IPS-18c (cell line): ENCODE measurements around the gene LEMD1.
A peak's percentile ranks its signal among the peaks of the same experiment; 100 is the strongest.

Source experiments
- H3K4me3 ChIP-seq: 2 replicates; pipeline ENCODE4 v1.7.0; 2013; ENCODE audit warnings: low read depth, mild to moderate bottlenecking, low read length, moderate library complexity; ENCODE audit not compliant: insufficient read depth
- H3K9me3 ChIP-seq: one replicate; pipeline ENCODE4 v1.6.1; 2013; ENCODE audit warnings: mild to moderate bottlenecking, low read length, moderate library complexity; ENCODE audit not compliant: control insufficient read depth, insufficient read depth

Gene LEMD1

DNA sequence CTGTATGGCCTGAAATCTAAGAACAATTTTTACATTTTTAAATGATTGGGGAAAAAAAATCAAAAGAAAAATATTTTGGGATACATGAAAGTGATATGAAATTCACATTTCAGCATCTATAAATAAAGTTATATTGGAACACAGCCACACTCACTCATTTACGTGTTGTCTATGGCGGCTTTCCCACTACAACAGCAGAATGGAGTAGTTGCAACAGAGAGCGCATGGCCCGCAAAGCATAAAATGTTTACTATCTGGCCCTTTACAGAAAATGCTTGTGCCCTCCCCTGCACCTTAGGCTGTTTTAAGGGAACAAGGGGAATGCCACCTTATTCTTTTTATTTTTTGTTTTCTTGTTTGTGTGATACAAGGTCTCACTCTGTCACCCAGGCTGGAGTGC lies 68.7 kb downstream of the LEMD1 start:
- no peaks in the 10 kb centered on the region for H3K9me3 ChIP-seq
- no peak overlapping the region for H3K4me3 ChIP-seq

DNA sequence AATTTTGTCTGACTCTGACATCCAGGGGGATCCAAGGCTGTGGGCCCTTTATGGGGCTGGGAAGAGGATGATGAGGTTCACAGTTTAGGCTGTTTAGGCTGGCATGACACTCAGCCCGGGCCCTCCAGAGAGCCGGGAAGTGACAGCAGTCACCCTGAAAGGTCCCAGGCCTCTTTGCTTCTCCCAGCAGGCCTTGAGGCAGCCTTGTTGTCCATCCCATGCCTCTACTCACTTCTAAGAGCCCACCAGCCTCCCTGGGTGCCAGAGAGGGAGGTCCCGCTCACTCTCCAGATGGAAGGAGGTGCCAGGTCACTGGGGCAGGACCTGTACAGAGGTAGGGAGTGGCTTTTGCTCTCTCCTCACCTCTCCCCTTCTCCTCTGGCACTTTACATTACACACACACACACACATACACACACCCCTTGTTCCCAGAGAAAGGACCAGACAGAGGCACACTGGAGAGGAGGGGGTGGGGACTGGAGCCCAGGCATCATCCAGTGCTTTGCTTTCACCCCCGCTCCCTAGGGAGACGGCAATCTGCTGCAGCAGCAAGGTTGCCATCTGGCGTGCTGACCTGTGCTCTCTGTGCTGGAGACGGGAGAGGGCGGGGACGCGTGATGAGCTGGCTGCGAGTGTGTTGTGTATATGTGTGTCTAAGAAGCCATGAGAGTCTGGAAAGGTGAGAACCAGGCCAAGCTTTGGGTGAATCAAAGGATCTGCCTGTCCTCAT lies 69.7 kb downstream of the LEMD1 start:
- H3K9me3 ChIP-seq: no peaks in the 10 kb centered on the region

DNA sequence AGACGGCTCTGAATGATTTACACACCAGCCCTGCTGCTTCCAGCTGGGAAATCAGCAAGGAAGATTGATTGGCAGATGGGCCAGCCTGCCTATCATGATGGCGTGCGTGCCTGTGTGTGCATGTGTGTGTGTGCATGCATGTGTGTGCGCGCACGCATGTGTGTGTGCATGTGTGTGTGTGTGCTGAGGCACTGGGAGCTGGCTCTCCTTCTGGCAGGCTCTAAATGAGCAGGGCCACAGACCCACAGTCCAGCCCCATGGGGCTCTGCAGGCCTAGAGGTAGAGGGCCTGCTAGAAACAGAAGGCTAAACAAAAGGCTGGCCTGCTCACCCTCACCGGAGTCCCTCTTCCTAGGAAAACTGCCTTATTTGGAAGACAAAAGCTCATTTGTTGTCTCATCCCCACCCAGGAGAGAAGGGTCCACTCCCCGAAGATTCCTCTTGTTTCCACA lies 71.1 kb downstream of the LEMD1 start:
- Histone ChIP-seq H3K9me3 (no peaks in the 10 kb centered on the region), H3K4me3 (no peak overlapping the region)

More for the DNA sequence above, 69.7 kb downstream of the LEMD1 start:
- H3K4me3 ChIP-seq: no peak overlapping the region

DNA sequence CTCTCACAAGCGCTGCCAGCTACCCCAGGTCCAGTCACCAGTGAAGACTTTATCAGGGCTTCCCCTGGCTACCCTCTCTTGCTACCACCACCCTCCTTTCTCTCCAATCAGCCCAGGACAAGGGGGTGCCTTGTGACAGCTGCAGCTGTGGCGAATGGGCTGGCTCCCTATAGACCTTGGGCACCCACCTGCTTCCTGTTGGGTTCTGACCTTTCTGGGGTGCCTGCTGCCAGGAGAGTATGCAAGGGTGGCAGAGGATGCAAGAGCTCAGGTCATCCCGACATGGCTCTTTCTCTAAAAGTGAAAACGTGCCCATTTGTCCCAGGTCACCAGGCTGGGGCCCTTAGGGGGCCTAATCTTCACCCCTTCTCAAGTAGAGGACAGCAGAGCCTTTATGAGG lies 71.7 kb downstream of the LEMD1 start:
- Histone ChIP-seq H3K4me3 (no peak overlapping the region), H3K9me3 (no peaks in the 10 kb centered on the region)

DNA sequence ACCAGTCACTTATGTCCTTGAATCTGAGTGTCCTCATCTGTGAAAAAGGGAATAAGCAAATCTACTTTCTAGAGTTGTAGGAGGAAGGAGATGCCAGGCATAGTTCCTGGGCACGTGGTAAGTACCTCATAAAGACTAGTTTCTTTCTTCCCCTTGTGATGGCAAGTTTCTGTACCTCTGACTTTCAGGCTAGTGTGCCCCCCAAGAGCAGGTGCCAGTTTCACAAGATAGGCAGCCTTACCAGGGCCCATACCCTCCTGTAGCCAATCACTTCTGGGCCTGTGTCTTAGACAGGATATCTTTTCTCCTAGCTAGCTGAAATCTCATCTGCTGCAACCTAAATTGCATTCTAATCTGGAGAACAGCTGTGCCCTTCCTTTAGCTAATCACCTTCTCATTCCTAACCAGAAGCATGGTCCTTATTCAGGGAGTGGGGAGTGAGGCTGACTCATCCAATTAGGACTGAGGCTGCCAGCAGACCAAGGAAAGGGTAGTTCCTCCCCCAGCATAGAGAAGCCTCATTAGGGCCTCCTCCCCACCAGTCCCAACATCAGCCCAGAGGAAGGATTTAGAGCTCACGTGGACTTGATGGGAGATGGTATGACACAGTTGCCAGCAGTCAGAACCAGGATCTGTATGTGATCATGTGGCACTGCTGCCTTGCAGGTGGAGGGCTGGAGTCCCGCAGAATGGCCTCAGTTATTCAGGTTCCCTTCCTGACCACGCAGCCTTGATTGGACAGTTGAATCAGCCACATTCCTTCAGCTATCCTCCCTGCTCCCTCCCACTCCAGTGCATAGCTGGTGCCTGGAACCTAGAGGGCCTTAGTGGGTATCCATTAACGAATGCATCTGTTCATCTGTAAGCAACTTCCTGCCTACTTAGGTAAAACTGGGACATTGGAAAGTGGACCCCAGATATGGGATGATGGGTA lies 73.0 kb downstream of the LEMD1 start:
- H3K4me3 ChIP-seq: no peak overlapping the region

DNA sequence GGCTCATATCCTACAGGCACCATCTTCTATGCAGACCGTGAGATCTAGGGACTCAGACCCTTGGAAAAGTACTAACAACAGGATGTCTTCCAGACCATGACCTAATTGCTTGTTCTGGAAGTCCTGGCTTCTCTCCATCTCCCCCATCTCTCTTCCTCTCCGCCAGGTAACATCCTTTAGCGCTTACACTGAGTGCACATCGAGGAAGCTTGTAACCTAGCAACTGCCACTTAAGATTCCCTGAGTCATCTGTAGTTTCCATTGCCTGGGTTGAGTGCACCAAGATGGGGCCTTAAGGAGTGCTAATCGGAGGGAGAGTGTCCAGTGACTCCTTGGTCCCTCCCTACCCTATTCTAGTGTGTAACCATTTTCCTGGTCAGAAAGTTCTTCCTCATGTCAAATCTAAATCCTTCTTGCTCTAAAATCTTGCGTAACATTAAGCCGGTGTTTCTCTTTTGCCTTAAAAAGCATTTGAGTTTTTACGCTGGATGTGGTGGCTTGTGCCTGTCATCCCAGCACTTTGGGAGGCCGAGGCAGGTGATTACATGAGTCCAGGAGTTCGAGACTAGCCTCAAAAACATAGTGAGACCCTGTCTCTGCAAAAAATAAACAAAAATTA lies 74.8 kb downstream of the LEMD1 start:
- H3K4me3 ChIP-seq: no peak overlapping the region
- H3K9me3 ChIP-seq: no peaks in the 10 kb centered on the region

More for the DNA sequence above, 73.0 kb downstream of the LEMD1 start:
- H3K9me3 ChIP-seq: no peaks in the 10 kb centered on the region

DNA sequence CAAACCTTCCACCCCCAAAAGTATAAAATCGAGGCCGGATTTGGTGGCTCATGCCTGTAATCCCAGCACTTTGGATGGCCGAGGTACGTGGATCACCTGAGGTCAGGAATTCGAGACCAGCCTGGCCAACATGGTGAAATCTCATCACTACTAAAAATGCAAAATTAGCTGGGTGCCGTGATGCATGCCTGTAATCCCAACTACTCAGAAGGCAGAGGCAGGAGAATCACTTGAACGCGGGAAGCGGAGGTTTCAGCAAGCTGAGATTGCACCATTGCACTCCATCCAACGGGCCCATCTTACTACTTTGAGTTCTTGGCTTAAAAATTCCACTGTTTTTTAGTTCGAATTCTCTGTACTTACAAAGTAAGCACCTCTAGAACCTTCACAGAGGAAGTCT lies 76.1 kb downstream of the LEMD1 start:
- Histone ChIP-seq H3K4me3 (no peak overlapping the region), H3K9me3 (no peaks in the 10 kb centered on the region)

DNA sequence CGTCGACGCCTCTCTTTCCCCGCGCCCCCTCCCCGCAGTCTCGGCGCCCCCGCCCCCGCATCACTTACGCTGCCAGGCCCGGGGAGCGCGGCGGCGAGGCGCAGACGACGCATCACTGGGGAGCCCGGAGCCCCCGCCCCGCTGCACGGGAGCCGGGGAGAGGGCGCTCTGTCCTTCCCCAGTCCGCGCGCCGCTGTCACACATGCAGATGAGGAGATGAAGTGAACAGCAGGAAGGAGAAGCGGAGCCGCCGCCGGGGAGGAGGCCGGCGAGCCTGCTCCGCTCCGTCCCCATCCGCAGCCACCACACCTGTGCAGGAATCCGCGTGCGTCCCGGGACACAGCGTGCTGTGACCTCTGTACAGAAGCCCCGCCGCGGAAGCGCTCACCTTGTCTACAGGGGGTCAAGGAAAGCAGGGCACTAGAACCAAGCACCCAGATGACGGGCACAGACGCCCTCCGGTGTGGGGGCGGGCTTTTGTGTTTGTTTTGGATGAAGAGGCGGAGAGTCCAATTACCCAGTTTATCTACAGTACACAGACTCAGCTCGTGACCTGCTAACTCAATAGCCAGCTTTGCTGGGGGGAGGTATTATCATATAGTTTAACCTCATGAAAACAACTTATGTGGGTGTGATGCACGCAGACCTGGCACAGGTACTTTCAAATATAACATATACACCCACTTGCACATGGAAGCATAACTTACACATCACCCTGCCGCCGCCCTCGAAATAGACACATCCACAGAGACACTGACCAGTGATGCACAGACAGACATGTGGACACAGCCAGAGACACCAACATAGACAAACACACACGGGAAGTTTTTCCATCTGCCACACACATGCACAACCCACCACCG lies 77.6 kb downstream of the LEMD1 start:
- peak overlapping the region; percentile 62 for H3K4me3 ChIP-seq
- no peaks in the 10 kb centered on the region for H3K9me3 ChIP-seq

DNA sequence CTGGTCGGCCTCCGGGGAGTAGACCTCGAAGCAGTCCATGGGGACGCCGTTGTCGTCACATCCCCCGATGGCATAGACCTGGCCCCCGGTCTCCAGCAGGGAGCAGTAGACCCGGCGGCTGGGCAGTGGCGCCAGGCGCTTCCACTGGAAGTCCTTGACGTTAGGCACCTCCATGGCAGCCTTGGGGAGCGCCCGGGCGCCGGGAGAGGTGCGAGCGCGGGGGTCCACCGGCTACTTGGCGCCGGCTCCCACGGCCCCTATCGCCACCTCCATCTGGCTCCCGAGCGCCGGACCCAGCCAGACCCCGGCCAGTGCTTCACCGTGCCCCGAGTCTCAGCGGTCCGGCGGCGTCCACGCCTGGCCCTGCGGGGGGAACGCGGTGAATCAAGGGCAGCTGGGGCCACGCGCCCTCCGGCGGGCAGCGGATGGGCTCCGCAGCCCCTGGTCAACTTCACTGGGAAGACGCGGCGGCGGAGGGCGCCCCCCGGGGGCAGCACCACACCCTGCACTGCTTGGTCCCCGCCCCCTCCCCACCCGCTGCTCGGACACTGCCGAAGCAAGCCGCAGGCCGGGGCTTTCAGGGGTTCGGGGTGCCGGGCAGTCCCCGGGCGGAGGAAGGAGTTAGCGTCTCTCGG lies 78.3 kb downstream of the LEMD1 start:
- Histone ChIP-seq H3K4me3 (peak overlapping the region; percentile 62), H3K9me3 (no peaks in the 10 kb centered on the region)

DNA sequence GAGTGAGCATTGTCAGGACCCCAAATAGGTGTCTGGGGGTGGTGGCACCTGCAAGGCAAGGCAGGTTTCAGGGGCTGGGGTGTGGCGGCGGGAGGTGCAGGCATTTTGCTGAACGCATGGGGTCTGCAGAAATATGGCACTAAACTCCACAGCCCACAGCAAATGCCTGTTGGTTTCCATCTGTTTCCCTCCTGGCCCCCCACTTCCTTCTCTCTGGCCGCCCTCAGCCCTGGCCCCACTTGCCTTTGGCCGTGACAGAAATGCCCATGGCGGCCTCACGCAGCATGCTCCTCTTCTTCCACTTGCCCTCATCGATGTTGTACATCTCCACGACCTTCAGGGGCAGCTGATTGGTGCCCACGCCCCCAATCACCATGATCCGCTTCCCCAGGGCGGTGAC lies 78.9 kb downstream of the LEMD1 start:
- Histone ChIP-seq H3K9me3 (no peaks in the 10 kb centered on the region), H3K4me3 (peak overlapping the region; percentile 62)

DNA sequence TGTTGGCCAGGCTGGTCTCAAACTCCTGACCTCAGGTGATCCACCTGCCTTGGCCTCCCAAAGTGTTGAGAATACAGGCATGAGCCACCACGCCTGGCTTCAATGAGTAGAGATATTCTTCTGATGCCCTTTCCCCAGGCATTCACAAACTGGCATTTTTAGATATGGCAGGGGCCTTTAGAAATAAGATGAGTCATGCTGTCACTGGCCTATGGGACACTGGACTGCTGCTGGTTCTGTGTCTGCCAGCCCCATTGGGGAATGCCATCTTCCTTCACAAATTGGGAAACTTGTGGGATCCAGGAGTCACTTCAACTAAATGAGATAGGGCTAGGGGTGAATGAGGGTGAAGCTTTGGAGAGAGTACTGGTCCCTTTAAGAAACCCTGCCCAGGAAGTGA lies 81.2 kb downstream of the LEMD1 start:
- H3K9me3 ChIP-seq: no peaks in the 10 kb centered on the region
- no peak overlapping the region for H3K4me3 ChIP-seq

DNA sequence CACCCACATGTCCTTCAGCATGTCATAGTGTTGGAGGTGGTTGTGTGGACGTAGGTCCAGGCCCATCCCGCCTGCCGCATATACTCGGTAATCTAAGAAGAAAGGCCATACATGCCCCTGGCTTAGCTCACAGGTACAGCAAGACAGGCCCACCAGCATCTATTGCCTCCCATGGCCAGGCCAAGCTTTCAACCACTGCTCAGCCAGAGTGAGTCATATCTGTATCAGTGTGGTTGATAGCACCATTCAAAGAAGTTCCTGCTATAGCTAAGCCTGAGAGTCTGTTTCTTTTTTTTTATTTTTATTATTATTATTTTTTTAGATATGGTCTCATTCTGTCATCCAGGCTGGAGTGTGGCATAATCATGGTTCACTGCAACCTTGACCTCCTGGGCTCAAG lies 82.1 kb downstream of the LEMD1 start:
- Histone ChIP-seq H3K9me3 (no peaks in the 10 kb centered on the region), H3K4me3 (no peak overlapping the region)

DNA sequence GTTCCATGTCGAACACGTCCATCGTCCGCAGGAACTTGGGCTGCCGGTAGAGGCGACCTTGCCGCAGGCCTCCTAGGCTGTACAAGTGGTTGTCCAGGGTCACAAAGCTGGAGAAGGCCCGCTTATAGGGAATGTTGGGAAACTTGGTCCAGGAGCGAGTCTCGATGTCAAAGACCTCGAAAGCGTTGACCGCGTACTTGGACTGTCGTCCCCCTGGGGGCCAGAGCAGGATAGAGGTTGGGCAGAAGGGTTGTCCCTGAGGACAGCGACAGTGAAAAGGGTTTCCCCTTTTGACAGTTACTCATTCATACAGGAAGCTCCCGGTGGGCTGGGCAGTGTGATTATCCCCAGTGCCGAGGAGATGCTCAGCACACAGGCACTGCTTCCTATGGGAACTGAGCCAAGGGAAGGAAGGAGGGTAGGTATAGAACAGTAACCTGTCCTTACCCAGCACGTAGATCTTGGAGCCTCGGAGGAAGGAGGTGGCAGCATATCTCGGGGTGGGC lies 82.6 kb downstream of the LEMD1 start:
- no peak overlapping the region for H3K4me3 ChIP-seq
- H3K9me3 ChIP-seq: no peaks in the 10 kb centered on the region

DNA sequence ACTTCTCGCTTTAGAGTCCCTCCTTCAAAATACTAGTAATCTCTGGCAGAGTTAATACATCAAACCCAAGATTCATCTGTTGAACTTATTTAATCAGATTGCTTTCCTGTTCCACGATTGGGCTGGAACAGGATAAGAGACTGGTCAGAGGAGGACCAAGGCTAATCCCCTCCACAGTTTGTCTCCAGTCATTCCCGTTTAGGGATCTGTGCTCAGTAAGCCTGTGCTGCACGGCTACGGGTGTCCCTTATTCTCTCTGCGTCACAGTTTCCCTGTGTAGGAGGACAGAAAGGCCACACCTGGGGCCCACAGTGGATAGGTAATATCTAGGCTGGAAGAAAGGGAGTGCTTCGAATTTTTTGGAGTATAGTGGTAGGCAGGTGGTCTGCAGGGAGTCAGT lies 83.8 kb downstream of the LEMD1 start:
- H3K4me3 ChIP-seq: no peak overlapping the region
- H3K9me3 ChIP-seq: no peaks in the 10 kb centered on the region

DNA sequence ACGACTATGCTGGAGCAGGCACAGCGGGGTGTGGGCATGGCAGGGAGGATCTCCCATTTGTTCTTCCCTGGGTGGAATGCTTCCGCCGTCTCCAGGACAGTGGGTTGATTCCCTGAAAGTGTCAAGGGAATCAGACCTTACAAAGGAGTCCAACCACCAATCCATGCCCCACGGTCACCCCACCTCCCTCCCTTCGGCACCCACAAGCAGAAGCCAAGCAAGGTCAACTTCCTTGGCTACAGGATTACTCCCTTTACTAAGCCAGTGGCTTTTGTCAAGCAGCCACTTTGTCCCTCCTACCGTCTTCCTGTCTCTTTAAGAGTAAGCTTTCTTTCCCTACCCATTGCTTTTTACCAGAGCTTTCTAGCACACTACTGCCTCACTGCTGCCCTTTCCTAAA lies 84.4 kb downstream of the LEMD1 start:
- no peaks in the 10 kb centered on the region for H3K9me3 ChIP-seq
- H3K4me3 ChIP-seq: no peak overlapping the region

DNA sequence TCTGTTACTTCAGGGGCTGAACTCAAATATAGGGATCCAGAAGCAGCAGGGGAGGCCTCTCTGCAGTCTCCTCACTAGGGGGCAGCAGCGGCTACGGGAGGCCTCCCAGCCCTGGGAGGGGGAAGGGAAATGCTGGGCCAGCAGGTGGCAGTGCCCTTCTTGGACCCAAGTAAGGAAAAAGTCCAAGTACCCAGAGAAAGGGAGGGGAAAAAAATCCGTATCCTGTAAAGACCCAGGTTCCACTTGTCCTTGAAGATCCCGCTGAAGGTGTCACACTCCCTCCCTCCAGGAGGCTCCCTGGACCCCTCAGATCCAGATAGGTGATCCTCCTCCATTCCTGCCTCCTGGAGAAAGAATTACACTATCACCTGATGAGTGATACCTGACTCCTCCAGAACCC lies 86.2 kb downstream of the LEMD1 start:
- no peak overlapping the region for H3K4me3 ChIP-seq
- H3K9me3 ChIP-seq: no peaks in the 10 kb centered on the region
